GM12878 (cell line): Measurements from ENCODE around the gene GABBR1. TPM values are rescaled to one million over a fixed set of nuclear protein-coding genes. Genes with fewer than 3 reads are reported as not detected.
"Not testable (repeated sequence)": the region's sequence is repeated elsewhere in the genome, so short reads cannot be mapped to it uniquely, and the experiment has no call there.

Experiments
- ATAC-seq: fragments of 200-7000 bp; cut with Tn5 transposase; 3 replicates; pipeline ENCODE4 v1.9.1; 2020; ENCODE audit warnings: mild to moderate bottlenecking, moderate library complexity
- BruUV-seq: library from RNA; stranded (reverse); fragments of 400-500 nt; replicated peaks from 2 replicates; lab custom pipeline; 2021; lab: Mats Ljungman, UMichigan
- CTCF ChIA-PET: fragments of 300-600 bp; sonication (Branson Sonifier 250); formaldehyde crosslinking; extraction: SDS; loops from one replicate; lab custom pipeline; 2021; ENCODE audit warnings: inconsistent platforms; lab: Yijun Ruan, JAX
- POLR2A ChIA-PET: fragments of 350-600 bp; formaldehyde crosslinking; extraction: SDS; loops from one replicate; lab custom pipeline; 2021; ENCODE audit warnings: inconsistent platforms; lab: Charles Lee
- RAD21 ChIA-PET: fragments of 300-600 bp; sonication (Branson Sonifier 250); formaldehyde crosslinking; loops from one replicate; lab custom pipeline; 2023; ENCODE audit warnings: antibody characterized with exemption; ENCODE audit not compliant: unreplicated experiment; lab: Charles Lee
- SMC1A ChIA-PET: fragments of 300-600 bp; sonication (Branson Sonifier 250); formaldehyde crosslinking; loops from one replicate; lab custom pipeline; 2023; ENCODE audit not compliant: unreplicated experiment, uncharacterized antibody; lab: Charles Lee
- DNase-seq: peaks from one replicate; pipeline ENCODE4 v3.0.0-alpha.2; 2011; ENCODE audit warnings: low read depth, low spot score
- FAIRE-seq: peaks from 3 replicates; lab custom pipeline; 2011; peaks lifted over from hg19 to GRCh38; lab: Jason Lieb, UNC
- H2AFZ ChIP-seq: 2 replicates; pipeline ENCODE4 v1.6.0; 2011; ENCODE audit warnings: low read depth, low read length, control low read depth; ENCODE audit not compliant: control insufficient read depth
- H3K27ac ChIP-seq: 2 replicates; pipeline ENCODE4 v1.5.1; 2011; ENCODE audit warnings: control low read depth; ENCODE audit not compliant: control insufficient read depth, insufficient read depth
- H3K27me3 ChIP-seq, 2 experiments: replicated peaks in 1 of 2; 2 replicates each; pipeline versions ENCODE4 v1.6.0 to v1.6.1; 2011; ENCODE audit warnings: low read length in 1 of 2; ENCODE audit not compliant: control insufficient read depth in 2 of 2, insufficient read depth in 2 of 2
- H3K36me3 ChIP-seq, 2 experiments: 2 replicates each; pipeline ENCODE4 v1.5.1; 2011; ENCODE audit warnings: low read length in 1 of 2; ENCODE audit not compliant: control insufficient read depth in 2 of 2, insufficient read depth in 2 of 2
- H3K4me1 ChIP-seq: 2 replicates; pipeline ENCODE4 v1.6.1; 2011; ENCODE audit warnings: mild to moderate bottlenecking, low read length, moderate library complexity, mixed read lengths; ENCODE audit not compliant: control insufficient read depth, insufficient read depth
- H3K4me2 ChIP-seq: 2 replicates; pipeline ENCODE4 v1.6.0; 2011; ENCODE audit warnings: control low read depth; ENCODE audit not compliant: control insufficient read depth, insufficient read depth
- H3K4me3 ChIP-seq: fragments of 200-600 bp; sonication (generic); 2 replicates; pipeline ENCODE4 v1.5.1; 2016
- H3K79me2 ChIP-seq: 2 replicates; pipeline ENCODE4 v1.6.0; 2011; ENCODE audit warnings: low read length; ENCODE audit not compliant: control insufficient read depth, insufficient read depth
- H3K9ac ChIP-seq: 2 replicates; pipeline ENCODE4 v1.8.0; 2011; ENCODE audit warnings: low read length, control low read depth, mixed read lengths; ENCODE audit not compliant: control insufficient read depth, insufficient read depth
- H3K9me3 ChIP-seq: replicated peaks from 3 replicates; pipeline ENCODE4 v1.5.1; 2011; ENCODE audit warnings: mild to moderate bottlenecking, low read length; ENCODE audit not compliant: control insufficient read depth, insufficient read depth
- H4K20me1 ChIP-seq: 2 replicates; pipeline ENCODE4 v1.6.0; 2011; ENCODE audit not compliant: control insufficient read depth, insufficient read depth
- EGR1 ChIP-seq, 2 experiments: IDR thresholded peaks; 1 replicate in 1 of 2; 2 replicates in 1 of 2; pipeline ENCODE4 v1.6.1; 2011 to 2012; ENCODE audit warnings: low read depth in 2 of 2, low read length in 2 of 2, borderline replicate concordance in 1 of 2, mild to moderate bottlenecking in 1 of 2, moderate library complexity in 1 of 2
- GATAD2B ChIP-seq: fragments of 450-650 bp; conservative IDR thresholded peaks from 2 replicates; pipeline ENCODE4 v1.6.1; 2017; ENCODE audit warnings: low read depth, mild to moderate bottlenecking, moderate library complexity
- HDGF ChIP-seq: fragments of 450-650 bp; IDR thresholded peaks from 2 replicates; pipeline ENCODE4 v1.6.1; 2016; ENCODE audit warnings: antibody characterized with exemption
- JUNB ChIP-seq: IDR thresholded peaks from 2 replicates; pipeline ENCODE4 v1.6.1; 2016; ENCODE audit warnings: antibody characterized with exemption, mild to moderate bottlenecking
- MEF2B ChIP-seq: fragments of 450-650 bp; IDR thresholded peaks from 2 replicates; pipeline ENCODE4 v1.6.1; 2018; ENCODE audit warnings: mild to moderate bottlenecking, moderate library complexity; ENCODE audit not compliant: partially characterized antibody, poor library complexity, severe bottlenecking
- MYC ChIP-seq: IDR thresholded peaks from 2 replicates; pipeline ENCODE4 v1.6.1; 2011; ENCODE audit warnings: mild to moderate bottlenecking, low read length, moderate library complexity, inconsistent platforms; ENCODE audit not compliant: insufficient read depth, insufficient replicate concordance, insufficient read length, severe bottlenecking
- NFXL1 ChIP-seq: fragments of 450-650 bp; IDR thresholded peaks from 2 replicates; pipeline ENCODE4 v1.6.1; 2017; ENCODE audit warnings: antibody characterized with exemption, mild to moderate bottlenecking, borderline replicate concordance
- NR2C1 ChIP-seq: fragments of 450-650 bp; IDR thresholded peaks from 2 replicates; pipeline ENCODE4 v1.6.1; 2017; ENCODE audit warnings: antibody characterized with exemption, mild to moderate bottlenecking, moderate library complexity
- SUZ12 ChIP-seq: fragments of 200-600 bp; sonication (generic); IDR thresholded peaks from one replicate; pipeline ENCODE4 v1.6.1; 2018; ENCODE audit warnings: antibody characterized with exemption, mild to moderate bottlenecking; ENCODE audit not compliant: unreplicated experiment
- ZBED1 ChIP-seq: IDR thresholded peaks from 2 replicates; pipeline ENCODE4 v1.6.1; 2016; ENCODE audit warnings: borderline replicate concordance
- WGBS: methylation state at CpG from one replicate; pipeline ENCODE4 v1.1.6; 2016; ENCODE audit warnings: low lambda C conversion rate; ENCODE audit not compliant: insufficient replicate concordance, insufficient coverage; ENCODE audit errors: missing lambda C conversion rate; 5-methylcytosine and 5-hydroxymethylcytosine counted together
- in situ Hi-C: fragments of 300-500 bp; cut with MboI; formaldehyde crosslinking; loops from 9 replicates; pipeline ENCODE4 v1.14.3; 2018; ENCODE audit warnings: mixed read lengths
- intact Hi-C: fragments of 100-400 bp; cut with micrococcal nuclease; formaldehyde crosslinking; loops from one replicate; pipeline ENCODE4 v1.14.2; 2022; ENCODE audit not compliant: unreplicated experiment
- polyA plus RNA-seq, 11 experiments: library from polyadenylated mRNA; depleted of rRNA in 4 of 11; unstranded in 6 of 11; stranded (reverse) in 5 of 11; fragments of >200 nt; fragmentation: Nextera tagmentation in 4 of 11; fragmentation: Illumina TruSeq in 1 of 11; extraction: Ambion mirVana in 4 of 11; extraction: Trizol in 1 of 11; gene quantifications; 1 replicate in 1 of 11; 2 replicates in 10 of 11; pipeline versions ENCODE4 v1.2.1 to v1.2.3, GENCODE V29; 2011 to 2016; ENCODE audit warnings: inconsistent platforms in 2 of 11, missing spikeins in 2 of 11, low read depth in 1 of 11
- total RNA-seq, 4 experiments: library from RNA; depleted of rRNA in 3 of 4; stranded (reverse); fragments of >200 nt in 3 of 4; fragmentation: Illumina TruSeq in 1 of 4; extraction: Trizol in 1 of 4; gene quantifications; 2 replicates each; pipeline versions ENCODE4 v1.2.1 to v1.2.3, GENCODE V29; 2013 to 2021
- TF ChIP-seq, protein P1 (sequence below): fragments of 450-650 bp; formaldehyde crosslinking; IDR thresholded peaks from 2 replicates; pipeline ENCODE4 v1.5.0; 2022; ENCODE audit warnings: mild to moderate bottlenecking, missing genetic modification characterization

Gene GABBR1
- total and polyA plus RNA-seq, 10 of the 15 experiments (the other 5 are each of a cell fraction or from before 2014, with no cell fraction given) = 0.11 to 5.2 (median 1.0) TPM

DNA sequence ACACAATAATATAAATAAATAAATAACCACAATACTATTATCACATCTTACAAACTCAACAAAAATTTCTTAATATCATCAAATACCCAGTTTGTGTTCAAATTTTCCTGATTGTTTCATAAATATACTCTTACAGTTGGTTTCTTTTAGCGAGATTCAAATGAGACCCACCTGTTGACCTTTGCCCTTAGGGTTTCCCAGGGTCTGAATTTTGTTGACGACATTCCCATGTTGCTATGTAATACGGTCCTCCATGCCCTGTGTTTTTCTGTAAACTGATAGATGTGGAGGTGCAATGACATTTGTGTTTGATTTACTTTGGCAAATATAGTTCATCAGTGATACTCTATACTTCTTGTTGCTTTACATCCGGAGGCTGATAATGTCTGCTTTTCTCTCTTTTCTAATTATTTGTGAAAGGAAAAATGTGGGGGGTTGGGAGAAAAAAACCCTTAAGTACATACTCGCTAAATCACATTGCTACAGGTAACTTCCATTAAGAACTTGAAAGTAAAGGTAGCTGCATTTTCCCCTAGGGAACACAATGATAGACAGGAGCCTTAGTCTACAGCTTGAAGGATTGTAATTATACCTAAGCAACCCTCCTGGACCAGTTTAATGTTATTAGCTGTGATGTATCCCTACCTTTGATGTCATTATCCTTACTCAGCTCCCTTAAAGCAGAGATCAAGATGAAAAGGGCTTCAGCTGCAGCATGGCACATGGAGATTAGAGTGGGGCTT is 30.5 kb upstream of the GABBR1 start (continued):
- TF ChIP-seq HDGF (no peak), EGR1 (IDR thresholded peaks at IDR 0.05; ENCODE audit: borderline replicate concordance in 1 of 2, low read depth in 2 of 2, low read length in 2 of 2) (no peak), MYC (no peak), GATAD2B (no peak), JUNB (no peak), SUZ12 (no peak), NR2C1 (no peak), NFXL1 (no peak), ZBED1 (no peak), MEF2B (no peak)
- TF ChIP-seq, protein P1, sequence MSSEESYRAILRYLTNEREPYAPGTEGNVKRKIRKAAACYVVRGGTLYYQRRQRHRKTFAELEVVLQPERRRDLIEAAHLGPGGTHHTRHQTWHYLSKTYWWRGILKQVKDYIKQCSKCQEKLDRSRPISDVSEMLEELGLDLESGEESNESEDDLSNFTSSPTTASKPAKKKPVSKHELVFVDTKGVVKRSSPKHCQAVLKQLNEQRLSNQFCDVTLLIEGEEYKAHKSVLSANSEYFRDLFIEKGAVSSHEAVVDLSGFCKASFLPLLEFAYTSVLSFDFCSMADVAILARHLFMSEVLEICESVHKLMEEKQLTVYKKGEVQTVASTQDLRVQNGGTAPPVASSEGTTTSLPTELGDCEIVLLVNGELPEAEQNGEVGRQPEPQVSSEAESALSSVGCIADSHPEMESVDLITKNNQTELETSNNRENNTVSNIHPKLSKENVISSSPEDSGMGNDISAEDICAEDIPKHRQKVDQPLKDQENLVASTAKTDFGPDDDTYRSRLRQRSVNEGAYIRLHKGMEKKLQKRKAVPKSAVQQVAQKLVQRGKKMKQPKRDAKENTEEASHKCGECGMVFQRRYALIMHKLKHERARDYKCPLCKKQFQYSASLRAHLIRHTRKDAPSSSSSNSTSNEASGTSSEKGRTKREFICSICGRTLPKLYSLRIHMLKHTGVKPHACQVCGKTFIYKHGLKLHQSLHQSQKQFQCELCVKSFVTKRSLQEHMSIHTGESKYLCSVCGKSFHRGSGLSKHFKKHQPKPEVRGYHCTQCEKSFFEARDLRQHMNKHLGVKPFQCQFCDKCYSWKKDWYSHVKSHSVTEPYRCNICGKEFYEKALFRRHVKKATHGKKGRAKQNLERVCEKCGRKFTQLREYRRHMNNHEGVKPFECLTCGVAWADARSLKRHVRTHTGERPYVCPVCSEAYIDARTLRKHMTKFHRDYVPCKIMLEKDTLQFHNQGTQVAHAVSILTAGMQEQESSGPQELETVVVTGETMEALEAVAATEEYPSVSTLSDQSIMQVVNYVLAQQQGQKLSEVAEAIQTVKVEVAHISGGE (CRISPR knock-in tag) = no peak

DNA sequence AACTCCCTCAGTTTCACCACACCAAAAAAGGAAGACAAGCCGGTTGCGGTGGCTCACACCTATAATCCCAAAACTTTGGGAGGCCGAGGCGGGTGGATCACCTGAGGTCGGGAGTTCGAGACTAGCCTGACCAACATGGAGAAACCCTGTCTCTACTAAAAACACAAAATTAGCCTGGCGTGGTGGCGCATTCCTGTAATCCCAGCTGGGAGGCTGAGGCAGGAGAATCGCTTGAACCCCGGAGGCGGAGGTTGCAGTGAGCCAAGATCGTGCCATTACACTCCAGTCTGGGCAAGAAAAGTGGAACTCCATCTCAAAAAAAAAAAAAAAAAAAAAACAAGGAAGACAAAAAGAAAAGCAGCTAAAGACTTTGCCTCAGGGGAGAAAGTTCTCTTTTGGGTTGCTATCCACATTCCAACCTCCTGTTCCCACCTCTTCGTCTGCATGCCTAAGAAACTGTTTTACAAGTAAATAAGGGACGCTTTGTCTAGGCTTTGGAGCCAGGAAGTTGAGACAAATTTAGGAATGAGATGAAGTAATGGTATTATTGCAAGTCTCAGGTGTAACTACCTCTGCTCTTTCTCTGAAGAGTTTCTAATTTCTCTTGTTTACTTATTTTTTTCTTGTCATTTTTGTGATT is 28.6 kb upstream of the GABBR1 start:
- H3K27me3 ChIP-seq, H4K20me1 ChIP-seq, intact Hi-C loops, BruUV-seq, H3K9ac ChIP-seq, H3K27ac ChIP-seq, POLR2A ChIA-PET, DNase-seq, H3K9me3 ChIP-seq, in situ Hi-C loops, ATAC-seq, H3K4me1 ChIP-seq, H3K4me3 ChIP-seq, H3K79me2 ChIP-seq, RAD21 ChIA-PET, H3K36me3 ChIP-seq, FAIRE-seq, H2AFZ ChIP-seq, H3K4me2 ChIP-seq: not testable (repeated sequence)
- SMC1A ChIA-PET = interaction anchor here (0.7 kb wide), 1 partner anchor 11 kb away, joined by 4 read pairs; no protein-coding TSS in a partner anchor
- 71% methylated on average over 13 of the region's 14 CpGs for WGBS
- CTCF ChIA-PET = interaction anchor here (0.6 to 1.9 kb wide), 2 partner anchors 11 to 72 kb away, joined by 3 to 12 read pairs; no protein-coding TSS in a partner anchor
